ENCODE measurements around the gene UROS.

The UROS gene

GRCh38 chr10:125836746-125837145 lies 13.7 kb upstream of the UROS start:
- no peak for DNase-seq (ENCODE audit: low read depth)

- DNase-seq (ENCODE audit: low read depth): no peak
These were observed 5.3 kb upstream of the UROS start for GRCh38 chr10:125828311-125828710.

- DNase-seq (ENCODE audit: low read depth): no peak
These were observed 4.1 kb upstream of the UROS start for GRCh38 chr10:125827133-125827532.

GRCh38 chr10:125824736-125825135 lies 1.7 kb upstream of the UROS start:
- no peak for DNase-seq (ENCODE audit: low read depth)

GRCh38 chr10:125823663-125824251 lies 699 bp upstream of the UROS start:
- DNase-seq (ENCODE audit: low read depth): no peak

GRCh38 chr10:125820701-125821100 lies 2.4 kb downstream of the UROS start:
- no peak for DNase-seq (ENCODE audit: low read depth)

GRCh38 chr10:125817337-125817946 lies 5.6 kb downstream of the UROS start:
- DNase-seq (ENCODE audit: low read depth): no peak

GRCh38 chr10:125816548-125816947 lies 6.5 kb downstream of the UROS start:
- no peak for DNase-seq (ENCODE audit: low read depth)

- DNase-seq (ENCODE audit: low read depth): no peak
These were observed 7.3 kb downstream of the UROS start for GRCh38 chr10:125815764-125816163.

- no peak for DNase-seq (ENCODE audit: low read depth)
These were observed 10.8 kb downstream of the UROS start for GRCh38 chr10:125812128-125812750.

GRCh38 chr10:125811251-125811650 lies 11.8 kb downstream of the UROS start:
- no peak for DNase-seq (ENCODE audit: low read depth)

- DNase-seq (ENCODE audit: low read depth): no peak
These were observed 15.0 kb downstream of the UROS start for GRCh38 chr10:125808047-125808446.

- no peak for DNase-seq (ENCODE audit: low read depth)
These were observed 20.3 kb downstream of the UROS start for GRCh38 chr10:125802739-125803138.

GRCh38 chr10:125802131-125802530 lies 20.9 kb downstream of the UROS start:
- no peak for DNase-seq (ENCODE audit: low read depth)

GRCh38 chr10:125801574-125801973 lies 21.5 kb downstream of the UROS start:
- DNase-seq (ENCODE audit: low read depth): no peak

GRCh38 chr10:125799451-125800182 lies 23.4 kb downstream of the UROS start:
- DNase-seq (ENCODE audit: low read depth): no peak

- DNase-seq (ENCODE audit: low read depth): no peak
These were observed 24.9 kb downstream of the UROS start for GRCh38 chr10:125797994-125798662.

- no peak for DNase-seq (ENCODE audit: low read depth)
These were observed 25.6 kb downstream of the UROS start for GRCh38 chr10:125797424-125797823.

GRCh38 chr10:125795637-125796190 lies 27.3 kb downstream of the UROS start:
- DNase-seq (ENCODE audit: low read depth): no peak

- no peak for DNase-seq (ENCODE audit: low read depth)
These were observed 27.9 kb downstream of the UROS start for GRCh38 chr10:125795128-125795527.

- DNase-seq (ENCODE audit: low read depth): no peak
These were observed 30.4 kb downstream of the UROS start for GRCh38 chr10:125792342-125793300.
